Measurements from ENCODE around the gene ZFP36L2. TPM values are rescaled to one million over a fixed set of nuclear protein-coding genes. Genes with fewer than 3 reads are reported as not detected.

Gene ZFP36L2
- polyA plus RNA-seq, 6 donors from 2014 or later: 125 to 367 (median 188) TPM

GRCh38 chr2:43180897-43181296 lies 45.5 kb downstream of the ZFP36L2 start:
- H3K27me3 Mint-ChIP-seq: no peaks in the 10 kb centered on the region
- no peak overlapping the region for H3K4me3 Mint-ChIP-seq
- H3K36me3 Mint-ChIP-seq: peaks cover 6 to 10% of the 10 kb centered on the region in 2 donors
- peaks cover 24 to 60% (median 41%) of the 10 kb centered on the region in 3 donors for H3K4me1 Mint-ChIP-seq
- H3K27ac Mint-ChIP-seq: peak overlapping the region in 4 of 6 donors; percentile 49 to 69 (median 58)
- ATAC-seq (ENCODE audit: low read depth in 2 of 2) (no peak), DNase-seq (no peak)
- peaks cover 2 to 20% (median 8%) of the 10 kb centered on the region in 7 donors for H3K9me3 Mint-ChIP-seq

- Mint-ChIP-seq H3K36me3 (peaks cover 6 to 18% of the 10 kb centered on the region in 2 donors), H3K4me3 (no peak overlapping the region), H3K27ac (peak overlapping the region in 1 of 6 donors; percentile 69), H3K9me3 (peaks cover 4 to 28% (median 13%) of the 10 kb centered on the region in 7 donors), H3K4me1 (peaks cover 32 to 62% (median 51%) of the 10 kb centered on the region in 3 donors), H3K27me3 (no peaks in the 10 kb centered on the region)
- no peak for DNase-seq
- ATAC-seq (ENCODE audit: low read depth in 2 of 2): no peak
These were observed 46.5 kb downstream of the ZFP36L2 start for GRCh38 chr2:43179942-43180341.

- Mint-ChIP-seq H3K27me3 (no peaks in the 10 kb centered on the region), H3K4me1 (peaks cover 39 to 62% (median 61%) of the 10 kb centered on the region in 3 donors), H3K9me3 (peaks cover 8 to 36% (median 18%) of the 10 kb centered on the region in 7 donors), H3K36me3 (peaks cover 10 to 22% of the 10 kb centered on the region in 2 donors), H3K4me3 (peak overlapping the region in 5 of 8 donors; percentile 35 to 51 (median 41)), H3K27ac (peak overlapping the region in 5 of 6 donors; percentile 54 to 96 (median 93))
- ATAC-seq (ENCODE audit: low read depth in 2 of 2) (no peak), DNase-seq (no peak)
These were observed 47.5 kb downstream of the ZFP36L2 start for GRCh38 chr2:43178602-43179542.

- no peak for ATAC-seq (ENCODE audit: low read depth in 2 of 2)
- peaks cover 43 to 68% (median 64%) of the 10 kb centered on the region in 3 donors for H3K4me1 Mint-ChIP-seq
- H3K36me3 Mint-ChIP-seq: peaks cover 10 to 22% of the 10 kb centered on the region in 2 donors
- no peak for DNase-seq
- H3K27me3 Mint-ChIP-seq: no peaks in the 10 kb centered on the region
- peak overlapping the region in 3 of 8 donors; percentile 39 to 76 (median 49) for H3K4me3 Mint-ChIP-seq
- H3K9me3 Mint-ChIP-seq: peaks cover 8 to 36% (median 18%) of the 10 kb centered on the region in 7 donors
- peak overlapping the region in 4 of 6 donors; percentile 9 to 95 (median 90) for H3K27ac Mint-ChIP-seq
These were observed 48.3 kb downstream of the ZFP36L2 start for GRCh38 chr2:43178055-43178598.

- Mint-ChIP-seq H3K36me3 (peaks cover 9 to 18% of the 10 kb centered on the region in 2 donors), H3K4me1 (peaks cover 44 to 80% (median 68%) of the 10 kb centered on the region in 3 donors), H3K9me3 (peaks cover 8 to 36% (median 18%) of the 10 kb centered on the region in 7 donors), H3K27ac (peak overlapping the region in 4 of 6 donors; percentile 47 to 100 (median 78)), H3K27me3 (no peaks in the 10 kb centered on the region), H3K4me3 (peak overlapping the region in 2 of 8 donors; percentile 12 to 18)
- DNase-seq (no peak), ATAC-seq (ENCODE audit: low read depth in 2 of 2) (no peak)
These were observed 50.0 kb downstream of the ZFP36L2 start for GRCh38 chr2:43176449-43176848.

GRCh38 chr2:43175876-43176275 lies 50.5 kb downstream of the ZFP36L2 start:
- Mint-ChIP-seq H3K4me3 (peak overlapping the region in 1 of 8 donors; percentile 29), H3K4me1 (peaks cover 43 to 80% (median 68%) of the 10 kb centered on the region in 3 donors), H3K27me3 (no peaks in the 10 kb centered on the region), H3K27ac (peak overlapping the region in 4 of 6 donors; percentile 98 to 100 (median 100)), H3K36me3 (peaks cover 5 to 13% of the 10 kb centered on the region in 2 donors), H3K9me3 (peaks cover 4 to 35% (median 18%) of the 10 kb centered on the region in 7 donors)
- ATAC-seq (ENCODE audit: low read depth in 2 of 2): no peak
- no peak for DNase-seq

GRCh38 chr2:43175020-43175441 lies 51.4 kb downstream of the ZFP36L2 start:
- Mint-ChIP-seq H3K9me3 (peaks cover 4 to 35% (median 18%) of the 10 kb centered on the region in 7 donors), H3K27me3 (no peaks in the 10 kb centered on the region), H3K4me3 (peak overlapping the region in 7 of 8 donors; percentile 67 to 83 (median 79)), H3K4me1 (peaks cover 42 to 84% (median 70%) of the 10 kb centered on the region in 3 donors), H3K36me3 (peaks cover 5 to 12% of the 10 kb centered on the region in 2 donors), H3K27ac (peak overlapping the region; percentile 98 to 100 (median 99))
- peak; percentile 20 for DNase-seq
- no peak for ATAC-seq (ENCODE audit: low read depth in 2 of 2)

GRCh38 chr2:43174368-43174916 lies 52.0 kb downstream of the ZFP36L2 start:
- H3K27me3 Mint-ChIP-seq: no peaks in the 10 kb centered on the region
- peak overlapping the region; percentile 67 to 84 (median 80) for H3K4me3 Mint-ChIP-seq
- DNase-seq: peak; percentile 87
- peak overlapping the region; percentile 98 to 100 (median 99) for H3K27ac Mint-ChIP-seq
- H3K4me1 Mint-ChIP-seq: peaks cover 48 to 89% (median 76%) of the 10 kb centered on the region in 3 donors
- peaks cover 5 to 12% of the 10 kb centered on the region in 2 donors for H3K36me3 Mint-ChIP-seq
- H3K9me3 Mint-ChIP-seq: peaks cover 4 to 35% (median 18%) of the 10 kb centered on the region in 7 donors
- ATAC-seq (ENCODE audit: low read depth in 2 of 2): peak; percentile 84 to 87
